Measurements from ENCODE around the gene TCN2.

The TCN2 gene

GRCh38 chr22:30591588-30592359 is 15.2 kb upstream of the TCN2 start, which contains the start of gene PES1 (continued):
- TF ChIP-seq WT1 (tag by site-specific recombination; IDR thresholded peaks at IDR 0.05): peak; percentile 45; the same call in 1 of the 2 replicates
- no peak for TF ChIP-seq ZNF398 (tag by site-specific recombination; IDR thresholded peaks at IDR 0.05)
- peak; percentile 89 for TF ChIP-seq ZBTB17 (tag by site-specific recombination; IDR thresholded peaks at IDR 0.05)
- peak; percentile 45; the same call in 1 of the 2 replicates for TF ChIP-seq ZBTB8A (tag by site-specific recombination; IDR thresholded peaks at IDR 0.05)
- TF ChIP-seq ZNF488 (tag by site-specific recombination; IDR thresholded peaks at IDR 0.05): no peak
- no peak for TF ChIP-seq KLF7 (tag by site-specific recombination; IDR thresholded peaks at IDR 0.05; ENCODE audit: borderline replicate concordance)
- no peak for TF ChIP-seq ZNF560 (tag by site-specific recombination; IDR thresholded peaks at IDR 0.05; ENCODE audit: borderline replicate concordance)
- TF ChIP-seq EGR2 (tag by site-specific recombination; IDR thresholded peaks at IDR 0.05; ENCODE audit: low read depth): peak; percentile 71
- TF ChIP-seq OSR2 (tag by site-specific recombination; IDR thresholded peaks at IDR 0.05): no peak
- TF ChIP-seq ZFP69B (tag by site-specific recombination; IDR thresholded peaks at IDR 0.05): 0 out of 2 replicates have a peak, but pooled peaks have one; percentile 50
- TF ChIP-seq ZBTB48 (tag by site-specific recombination; IDR thresholded peaks at IDR 0.05): 0 out of 2 replicates have a peak, but pooled peaks have one; percentile 37
- no peak for TF ChIP-seq ZNF391 (tag by site-specific recombination; IDR thresholded peaks at IDR 0.05; ENCODE audit: borderline replicate concordance, low read depth)
- TF ChIP-seq ZNF501 (tag by site-specific recombination; IDR thresholded peaks at IDR 0.05): peak; percentile 72; the same call in 1 of the 2 replicates
- peak; percentile 88 for TF ChIP-seq ATF2 (tag by site-specific recombination; IDR thresholded peaks at IDR 0.05; ENCODE audit: low read depth)
- TF ChIP-seq ZSCAN5A (tag by site-specific recombination; IDR thresholded peaks at IDR 0.05): no peak
- TF ChIP-seq ZBTB44 (tag by site-specific recombination; IDR thresholded peaks at IDR 0.05): no peak; the same call in 1 of the 2 replicates
- TF ChIP-seq PRDM10 (tag by site-specific recombination; IDR thresholded peaks at IDR 0.05): peak; percentile 43
- TF ChIP-seq SCRT1 (tag by site-specific recombination; IDR thresholded peaks at IDR 0.05; ENCODE audit: borderline replicate concordance): no peak
- TF ChIP-seq ZNF792 (tag by site-specific recombination; IDR thresholded peaks at IDR 0.05): no peak
- TF ChIP-seq YY1 (tag by site-specific recombination; IDR thresholded peaks at IDR 0.05): peak; percentile 27; the same call in 1 of the 2 replicates
- TF ChIP-seq GLIS2 (tag by site-specific recombination; IDR thresholded peaks at IDR 0.05): peak; percentile 85
- TF ChIP-seq SP7 (tag by site-specific recombination; IDR thresholded peaks at IDR 0.05): peak; percentile 86
- TF ChIP-seq ZNF776 (tag by site-specific recombination; IDR thresholded peaks at IDR 0.05; ENCODE audit: borderline replicate concordance): no peak
- no peak for TF ChIP-seq ZNF26 (tag by site-specific recombination; IDR thresholded peaks at IDR 0.05)
- TF ChIP-seq ZNF2 (tag by site-specific recombination; IDR thresholded peaks at IDR 0.05): no peak
